Omental fat pad (tissue), 4 donors: Measurements from ENCODE around the gene CHAC1. TPM values are rescaled to one million over a fixed set of nuclear protein-coding genes. Genes with fewer than 3 reads are reported as not detected.
"Not testable (repeated sequence)": the region's sequence is repeated elsewhere in the genome, so short reads cannot be mapped to it uniquely, and the experiment has no call there.

Experiments used
- ATAC-seq: fragments of 150-250 bp; one replicate; pipeline ENCODE4 v1.9.1; 2016; ENCODE audit warnings: mild to moderate bottlenecking, moderate library complexity; ENCODE audit not compliant: low FRiP score
- DNase-seq: peaks from one replicate; pipeline ENCODE4 v3.0.0-alpha.2; 2019; ENCODE audit warnings: low spot score
- total RNA-seq, 4 donors: library from RNA; depleted of rRNA; stranded (reverse); fragments of >200 nt; gene quantifications; one replicate each; pipeline ENCODE4 v1.1.0, GENCODE V29; 2016
- TF ChIP-seq, protein P1 (sequence below), 3 donors: fragments of 450-650 bp; IDR thresholded peaks; one replicate each; pipeline ENCODE4 v1.5.1; 2016 to 2017; ENCODE audit warnings: antibody characterized with exemption in 3 of 3, mild to moderate bottlenecking in 3 of 3, moderate library complexity in 2 of 3

CHAC1 gene
- total RNA-seq, 4 donors from 2014 or later, result 0.63 to 63.6 (median 13.4) TPM

DNA sequence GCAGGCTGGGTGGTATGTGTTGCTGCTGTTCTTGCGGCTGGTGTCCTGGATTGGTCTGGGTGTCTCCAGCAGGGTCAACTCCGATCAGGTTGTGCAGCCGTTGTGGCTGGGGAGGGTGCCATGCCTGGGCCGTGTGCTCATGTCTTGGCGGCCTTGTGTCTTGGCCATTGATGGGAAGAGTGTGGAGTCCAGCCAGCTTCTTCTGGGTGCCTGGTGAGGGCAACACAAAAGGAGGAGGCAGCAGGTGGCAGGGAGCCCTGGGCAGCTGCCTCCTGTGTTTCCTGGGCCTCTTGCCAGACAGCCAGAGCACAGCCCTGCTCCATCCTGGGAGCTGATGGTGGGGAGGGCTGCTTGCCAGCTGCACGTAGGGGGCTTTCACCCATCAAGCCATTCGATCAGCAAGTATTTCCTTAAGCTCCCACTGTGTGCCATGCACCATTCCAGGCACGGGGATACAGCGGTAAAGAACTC lies 4.3 kb downstream of the CHAC1 start:
- no peak for ATAC-seq
- TF ChIP-seq, protein P1, sequence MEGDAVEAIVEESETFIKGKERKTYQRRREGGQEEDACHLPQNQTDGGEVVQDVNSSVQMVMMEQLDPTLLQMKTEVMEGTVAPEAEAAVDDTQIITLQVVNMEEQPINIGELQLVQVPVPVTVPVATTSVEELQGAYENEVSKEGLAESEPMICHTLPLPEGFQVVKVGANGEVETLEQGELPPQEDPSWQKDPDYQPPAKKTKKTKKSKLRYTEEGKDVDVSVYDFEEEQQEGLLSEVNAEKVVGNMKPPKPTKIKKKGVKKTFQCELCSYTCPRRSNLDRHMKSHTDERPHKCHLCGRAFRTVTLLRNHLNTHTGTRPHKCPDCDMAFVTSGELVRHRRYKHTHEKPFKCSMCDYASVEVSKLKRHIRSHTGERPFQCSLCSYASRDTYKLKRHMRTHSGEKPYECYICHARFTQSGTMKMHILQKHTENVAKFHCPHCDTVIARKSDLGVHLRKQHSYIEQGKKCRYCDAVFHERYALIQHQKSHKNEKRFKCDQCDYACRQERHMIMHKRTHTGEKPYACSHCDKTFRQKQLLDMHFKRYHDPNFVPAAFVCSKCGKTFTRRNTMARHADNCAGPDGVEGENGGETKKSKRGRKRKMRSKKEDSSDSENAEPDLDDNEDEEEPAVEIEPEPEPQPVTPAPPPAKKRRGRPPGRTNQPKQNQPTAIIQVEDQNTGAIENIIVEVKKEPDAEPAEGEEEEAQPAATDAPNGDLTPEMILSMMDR (IDR thresholded peaks at IDR 0.05), result no peak
- DNase-seq, result no peak

DNA sequence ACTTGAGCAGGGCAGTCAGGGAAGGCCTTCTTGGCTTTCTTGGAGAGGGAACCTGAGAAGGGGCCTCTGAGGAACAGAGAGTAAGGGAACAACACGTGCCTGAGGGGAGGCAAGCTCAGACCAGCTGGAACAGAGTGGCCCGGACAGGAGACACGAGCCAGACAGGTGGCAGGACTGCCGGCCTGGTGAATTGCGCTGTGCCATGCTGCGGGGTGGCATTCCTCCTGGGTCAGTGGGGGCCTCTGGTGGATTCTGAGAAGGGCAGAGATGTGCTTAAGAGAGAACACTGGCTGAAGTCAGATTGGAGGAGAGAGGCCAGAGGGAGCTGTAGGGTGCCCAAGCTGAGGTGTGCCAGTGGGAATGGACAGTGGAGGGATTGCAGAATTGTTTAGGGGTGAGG lies 4.9 kb downstream of the CHAC1 start:
- no peak for DNase-seq
- no peak for ATAC-seq
- TF ChIP-seq, protein P1 (IDR thresholded peaks at IDR 0.05), result no peak

DNA sequence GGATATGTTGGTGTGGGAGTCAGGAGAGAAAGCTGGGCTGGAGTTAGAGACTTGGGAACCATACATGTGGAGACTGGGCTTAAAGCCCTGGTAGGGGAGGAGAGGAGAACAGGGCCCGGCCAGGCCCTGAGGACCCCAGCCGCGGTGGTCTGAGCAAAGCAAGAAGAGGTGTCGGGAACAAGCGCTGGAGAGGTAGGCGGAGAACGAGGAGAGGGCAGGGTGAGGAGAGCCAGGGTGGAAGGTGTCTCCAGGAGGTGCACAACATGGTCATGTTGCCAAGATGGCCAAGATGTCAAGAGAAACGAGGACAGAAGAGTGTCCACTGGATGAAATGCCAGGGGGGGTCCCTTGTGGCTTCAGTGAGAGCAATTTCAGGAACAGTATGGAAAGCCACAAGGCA lies 5.5 kb downstream of the CHAC1 start:
- TF ChIP-seq, protein P1 (IDR thresholded peaks at IDR 0.05), result no peak
- DNase-seq (no peak), ATAC-seq (no peak)

DNA sequence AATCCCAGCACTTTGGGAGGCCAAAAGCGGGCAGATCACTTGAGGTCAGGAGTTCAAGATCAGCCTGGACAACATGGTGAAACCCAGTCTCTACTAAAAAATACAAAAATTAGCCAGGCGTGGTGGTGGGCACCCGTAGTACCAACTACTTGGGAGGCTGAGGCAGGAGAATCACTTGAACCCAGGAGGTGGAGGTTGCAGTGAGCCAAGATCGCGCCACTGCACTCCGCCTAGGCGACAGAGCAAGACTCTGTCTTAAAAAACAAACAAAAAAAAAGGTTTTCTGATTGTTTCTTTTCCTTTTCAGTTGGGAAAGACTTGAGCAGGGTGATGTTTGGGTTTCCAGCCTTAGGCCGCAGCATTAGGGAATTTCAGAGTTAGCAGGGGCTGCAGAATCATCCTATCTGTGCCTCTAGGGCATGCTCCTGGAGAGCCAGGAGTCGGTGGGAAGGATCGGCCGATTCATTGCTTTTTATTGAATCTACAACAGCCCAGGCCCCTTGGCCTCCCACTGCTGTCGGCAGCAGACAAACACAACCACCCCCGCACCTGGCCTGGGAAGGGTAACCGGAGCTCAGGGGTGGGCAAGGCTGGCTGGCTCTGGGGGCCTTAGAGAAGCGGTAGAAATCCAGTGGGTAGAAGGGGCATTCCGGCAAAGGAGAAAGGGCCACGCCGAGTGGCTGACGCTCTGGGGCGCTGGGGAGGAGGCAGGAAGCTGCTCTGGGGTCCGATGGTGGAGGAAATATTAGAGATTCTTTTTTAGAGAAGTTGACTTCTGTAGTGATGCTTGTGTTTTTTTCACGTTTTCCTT lies 6.3 kb downstream of the CHAC1 start:
- DNase-seq, result no peak
- TF ChIP-seq, protein P1 (IDR thresholded peaks at IDR 0.05), result no peak
- ATAC-seq, result no peak

DNA sequence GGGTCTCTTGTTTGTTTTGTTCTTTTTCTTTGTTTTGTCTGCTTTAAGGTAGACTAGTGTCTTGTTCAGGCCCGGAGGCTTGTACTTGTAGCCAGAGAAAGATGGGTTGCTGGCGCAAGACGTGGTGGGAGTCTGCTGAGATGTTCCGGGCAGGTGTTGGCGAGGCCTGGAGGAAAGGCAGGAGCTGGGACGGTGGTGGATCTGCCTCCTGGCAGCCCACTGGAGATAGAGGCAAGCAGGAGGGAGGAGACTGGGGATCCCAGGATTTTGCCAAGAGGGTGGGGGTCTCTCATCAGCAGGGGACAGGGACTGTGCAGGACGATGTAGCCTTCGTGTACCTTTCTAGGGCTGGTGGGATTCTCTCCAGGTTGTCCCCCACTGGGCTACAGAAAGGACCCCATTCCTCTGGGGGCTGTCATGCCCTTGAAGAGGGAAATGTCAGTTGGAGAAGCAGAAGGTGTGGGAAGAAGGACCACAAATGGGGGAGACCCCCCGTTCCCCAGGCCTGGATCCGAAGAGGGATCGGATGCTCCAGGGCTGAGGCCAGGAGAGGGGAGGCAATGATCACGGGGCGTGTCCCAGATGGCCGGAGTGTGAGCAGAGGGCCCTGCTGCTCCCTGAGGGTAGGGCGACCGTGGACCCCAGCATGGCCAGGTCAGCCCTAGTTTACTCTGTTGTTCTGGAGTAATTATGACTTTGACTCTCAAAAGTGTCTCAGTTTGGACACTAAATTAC lies 7.0 kb downstream of the CHAC1 start:
- DNase-seq, result no peak
- ATAC-seq, result no peak
- TF ChIP-seq, protein P1 (IDR thresholded peaks at IDR 0.05), result no peak

DNA sequence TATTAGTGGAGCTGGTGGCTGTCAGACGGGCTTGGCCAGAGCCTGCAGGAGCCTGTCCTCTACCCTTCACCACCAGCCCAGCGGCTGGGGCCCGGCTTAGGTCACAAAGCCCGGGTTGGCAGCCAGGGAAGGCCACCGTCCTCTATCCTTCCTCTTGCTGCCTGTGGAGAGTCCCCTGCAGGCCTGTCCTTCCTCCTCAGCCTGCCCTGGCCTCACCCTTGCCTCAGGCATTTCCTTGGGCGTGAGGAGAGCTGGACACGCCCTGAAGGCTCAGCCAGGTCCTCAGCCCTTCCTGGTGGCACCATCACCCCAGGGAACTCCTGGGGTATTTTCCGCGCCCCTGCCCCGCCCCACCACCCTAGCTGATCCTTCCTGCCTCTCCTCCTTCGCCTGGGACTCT lies 7.7 kb downstream of the CHAC1 start:
- no peak for ATAC-seq
- TF ChIP-seq, protein P1 (IDR thresholded peaks at IDR 0.05), result no peak

DNA sequence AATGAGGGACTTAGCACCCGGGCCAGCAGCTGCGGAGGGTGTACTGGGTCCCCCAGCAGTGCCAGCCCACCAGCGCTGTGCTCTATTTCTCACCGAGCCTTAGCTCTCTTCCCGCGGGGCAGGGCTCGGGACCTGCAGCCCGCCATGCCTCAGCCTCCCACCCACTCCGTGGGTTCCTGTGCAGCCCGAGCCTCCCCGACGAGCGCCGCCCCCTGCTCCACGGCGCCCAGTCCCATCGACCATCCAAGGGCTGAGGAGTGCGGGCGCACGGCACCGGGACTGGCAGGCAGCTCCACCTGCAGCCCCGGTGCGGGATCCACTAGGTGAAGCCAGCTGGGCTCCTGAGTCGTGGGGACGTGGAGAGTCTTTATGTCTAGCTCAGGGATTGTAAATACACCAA lies 8.5 kb downstream of the CHAC1 start:
- not testable (repeated sequence) for DNase-seq, ATAC-seq

More for the DNA sequence above, 7.7 kb downstream of the CHAC1 start:
- no peak for DNase-seq

DNA sequence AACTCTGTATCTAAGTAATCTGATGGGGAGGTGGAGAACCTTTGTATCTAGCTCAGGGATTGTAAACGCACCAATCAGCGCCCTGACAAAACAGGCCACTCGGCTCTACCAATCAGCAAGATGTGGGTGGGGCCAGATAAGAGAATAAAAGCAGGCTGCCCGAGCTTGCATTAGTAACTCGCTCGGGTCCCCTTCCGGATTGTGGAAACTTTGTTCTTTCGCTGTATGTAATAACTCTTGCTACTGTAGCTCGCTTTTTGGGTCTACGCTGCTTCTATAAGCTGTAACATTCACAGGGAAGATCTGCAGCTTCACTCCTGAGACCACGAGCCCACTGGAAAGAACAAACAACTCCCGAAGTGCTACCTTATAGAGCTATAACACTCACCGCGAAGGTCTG lies 9.0 kb downstream of the CHAC1 start:
- ATAC-seq, DNase-seq: not testable (repeated sequence)
